ENCODE data around the gene SPATA3. TPM values are rescaled to one million over a fixed set of nuclear protein-coding genes. Genes with fewer than 3 reads are reported as not detected.
"Not testable (repeated sequence)": the region's sequence is repeated elsewhere in the genome, so short reads cannot be mapped to it uniquely, and the experiment has no call there.

Gene SPATA3
- total and polyA plus RNA-seq, 2 donors: not detected

GRCh38 chr2:230964136-230964730 is 31.7 kb upstream of the SPATA3 start:
- H3K4me1 ChIP-seq (ENCODE audit: control insufficient read depth in 2 of 2, insufficient read depth in 2 of 2, low read length in 2 of 2): no peaks in the 10 kb centered on the region

GRCh38 chr2:230967113-230967512 is 28.8 kb upstream of the SPATA3 start:
- Histone ChIP-seq H3K4me3 (ENCODE audit: low read length in 2 of 2) (no peak overlapping the region), H3K36me3 (ENCODE audit: control insufficient read depth in 2 of 2, insufficient read depth in 2 of 2, low read length in 1 of 2) (no peaks in the 10 kb centered on the region), H3K27me3 (ENCODE audit: control insufficient read depth in 2 of 2, insufficient read depth in 1 of 2, low read length in 1 of 2) (no peaks in the 10 kb centered on the region), H3K4me1 (ENCODE audit: control insufficient read depth in 2 of 2, insufficient read depth in 2 of 2, low read length in 2 of 2) (no peaks in the 10 kb centered on the region), H3K9me3 (ENCODE audit: control insufficient read depth in 2 of 2, insufficient read depth in 1 of 2, low read length in 1 of 2) (peaks cover 0 to 8% of the 10 kb centered on the region in 2 donors), H3K27ac (ENCODE audit: low read depth in 1 of 2, low read length in 1 of 2) (no peak overlapping the region)
- DNase-seq (ENCODE audit: low read depth in 6 of 9, low spot score in 9 of 9): no peak
- WGBS: 96% methylated on average over 3 of the region's 3 CpGs

More at GRCh38 chr2:230964136-230964730, 31.7 kb upstream of the SPATA3 start:
- H3K9me3 ChIP-seq (ENCODE audit: control insufficient read depth in 2 of 2, insufficient read depth in 1 of 2, low read length in 1 of 2): peaks cover 0 to 8% of the 10 kb centered on the region in 2 donors
- no peak for DNase-seq (ENCODE audit: low read depth in 6 of 9, low spot score in 9 of 9)
- H3K27me3 ChIP-seq (ENCODE audit: control insufficient read depth in 2 of 2, insufficient read depth in 1 of 2, low read length in 1 of 2): no peaks in the 10 kb centered on the region
- H3K36me3 ChIP-seq (ENCODE audit: control insufficient read depth in 2 of 2, insufficient read depth in 2 of 2, low read length in 1 of 2): no peaks in the 10 kb centered on the region
- H3K4me3 ChIP-seq (ENCODE audit: low read length in 2 of 2): no peak overlapping the region
- no peak overlapping the region for H3K27ac ChIP-seq (ENCODE audit: low read depth in 1 of 2, low read length in 1 of 2)
- 94% methylated on average over 36 of the region's 36 CpGs for WGBS

GRCh38 chr2:230968314-230968713 is 27.6 kb upstream of the SPATA3 start:
- not testable (repeated sequence) for H3K4me1 ChIP-seq (ENCODE audit: control insufficient read depth in 2 of 2, insufficient read depth in 2 of 2, low read length in 2 of 2); DNase-seq (ENCODE audit: low read depth in 6 of 9, low spot score in 9 of 9); H3K27me3 ChIP-seq (ENCODE audit: control insufficient read depth in 2 of 2, insufficient read depth in 1 of 2, low read length in 1 of 2); H3K4me3 ChIP-seq (ENCODE audit: low read length in 2 of 2); H3K9me3 ChIP-seq (ENCODE audit: control insufficient read depth in 2 of 2, insufficient read depth in 1 of 2, low read length in 1 of 2); H3K27ac ChIP-seq (ENCODE audit: low read depth in 1 of 2, low read length in 1 of 2); H3K36me3 ChIP-seq (ENCODE audit: control insufficient read depth in 2 of 2, insufficient read depth in 2 of 2, low read length in 1 of 2)
- 97% methylated on average over 6 of the region's 6 CpGs for WGBS

GRCh38 chr2:230968921-230969658 is 26.8 kb upstream of the SPATA3 start:
- Histone ChIP-seq H3K27ac (ENCODE audit: low read depth in 1 of 2, low read length in 1 of 2) (no peak overlapping the region), H3K36me3 (ENCODE audit: control insufficient read depth in 2 of 2, insufficient read depth in 2 of 2, low read length in 1 of 2) (no peaks in the 10 kb centered on the region), H3K27me3 (ENCODE audit: control insufficient read depth in 2 of 2, insufficient read depth in 1 of 2, low read length in 1 of 2) (no peaks in the 10 kb centered on the region), H3K9me3 (ENCODE audit: control insufficient read depth in 2 of 2, insufficient read depth in 1 of 2, low read length in 1 of 2) (peaks cover 0 to 5% of the 10 kb centered on the region in 2 donors), H3K4me3 (ENCODE audit: low read length in 2 of 2) (no peak overlapping the region), H3K4me1 (ENCODE audit: control insufficient read depth in 2 of 2, insufficient read depth in 2 of 2, low read length in 2 of 2) (peaks cover 0 to 5% of the 10 kb centered on the region in 2 donors)
- WGBS: 93% methylated on average over 16 of the region's 16 CpGs
- DNase-seq (ENCODE audit: low read depth in 6 of 9, low spot score in 9 of 9): no peak

- H3K4me3 ChIP-seq (ENCODE audit: low read length in 2 of 2): no peak overlapping the region
- no peaks in the 10 kb centered on the region for H3K27me3 ChIP-seq (ENCODE audit: control insufficient read depth in 2 of 2, insufficient read depth in 1 of 2, low read length in 1 of 2)
- no peaks in the 10 kb centered on the region for H3K36me3 ChIP-seq (ENCODE audit: control insufficient read depth in 2 of 2, insufficient read depth in 2 of 2, low read length in 1 of 2)
- WGBS: 92% methylated on average over 2 of the region's 2 CpGs
- H3K27ac ChIP-seq (ENCODE audit: low read depth in 1 of 2, low read length in 1 of 2): no peak overlapping the region
- no peak for DNase-seq (ENCODE audit: low read depth in 6 of 9, low spot score in 9 of 9)
- H3K4me1 ChIP-seq (ENCODE audit: control insufficient read depth in 2 of 2, insufficient read depth in 2 of 2, low read length in 2 of 2): peaks cover 3 to 11% of the 10 kb centered on the region in 2 donors
- H3K9me3 ChIP-seq (ENCODE audit: control insufficient read depth in 2 of 2, insufficient read depth in 1 of 2, low read length in 1 of 2): no peaks in the 10 kb centered on the region
Measured at GRCh38 chr2:230969659-230970015, 26.3 kb upstream of the SPATA3 start.

GRCh38 chr2:230972046-230972445 is 23.9 kb upstream of the SPATA3 start:
- H3K9me3 ChIP-seq (ENCODE audit: control insufficient read depth in 2 of 2, insufficient read depth in 1 of 2, low read length in 1 of 2): no peaks in the 10 kb centered on the region
- no peaks in the 10 kb centered on the region for H3K36me3 ChIP-seq (ENCODE audit: control insufficient read depth in 2 of 2, insufficient read depth in 2 of 2, low read length in 1 of 2)
- H3K27me3 ChIP-seq (ENCODE audit: control insufficient read depth in 2 of 2, insufficient read depth in 1 of 2, low read length in 1 of 2): no peaks in the 10 kb centered on the region
- H3K4me3 ChIP-seq (ENCODE audit: low read length in 2 of 2): no peak overlapping the region
- 89% methylated on average over 5 of the region's 5 CpGs for WGBS
- H3K27ac ChIP-seq (ENCODE audit: low read depth in 1 of 2, low read length in 1 of 2): no peak overlapping the region
- peaks cover 3 to 20% of the 10 kb centered on the region in 2 donors for H3K4me1 ChIP-seq (ENCODE audit: control insufficient read depth in 2 of 2, insufficient read depth in 2 of 2, low read length in 2 of 2)
- no peak for DNase-seq (ENCODE audit: low read depth in 6 of 9, low spot score in 9 of 9)

GRCh38 chr2:230974096-230974913 is 21.6 kb upstream of the SPATA3 start:
- Histone ChIP-seq H3K9me3 (ENCODE audit: control insufficient read depth in 2 of 2, insufficient read depth in 1 of 2, low read length in 1 of 2) (no peaks in the 10 kb centered on the region), H3K36me3 (ENCODE audit: control insufficient read depth in 2 of 2, insufficient read depth in 2 of 2, low read length in 1 of 2) (no peaks in the 10 kb centered on the region), H3K4me3 (ENCODE audit: low read length in 2 of 2) (no peak overlapping the region), H3K27me3 (ENCODE audit: control insufficient read depth in 2 of 2, insufficient read depth in 1 of 2, low read length in 1 of 2) (no peaks in the 10 kb centered on the region), H3K4me1 (ENCODE audit: control insufficient read depth in 2 of 2, insufficient read depth in 2 of 2, low read length in 2 of 2) (peaks cover 3 to 20% of the 10 kb centered on the region in 2 donors), H3K27ac (ENCODE audit: low read depth in 1 of 2, low read length in 1 of 2) (no peak overlapping the region)
- DNase-seq (ENCODE audit: low read depth in 6 of 9, low spot score in 9 of 9): peak in 2 of 9 donors; percentile 20 to 55
- 74% methylated on average over 17 of the region's 17 CpGs for WGBS

- H3K27me3 ChIP-seq (ENCODE audit: control insufficient read depth in 2 of 2, insufficient read depth in 1 of 2, low read length in 1 of 2): no peaks in the 10 kb centered on the region
- no peak overlapping the region for H3K27ac ChIP-seq (ENCODE audit: low read depth in 1 of 2, low read length in 1 of 2)
- 61% methylated on average over 11 of the region's 11 CpGs for WGBS
- H3K36me3 ChIP-seq (ENCODE audit: control insufficient read depth in 2 of 2, insufficient read depth in 2 of 2, low read length in 1 of 2): no peaks in the 10 kb centered on the region
- peaks cover 3 to 23% of the 10 kb centered on the region in 2 donors for H3K4me1 ChIP-seq (ENCODE audit: control insufficient read depth in 2 of 2, insufficient read depth in 2 of 2, low read length in 2 of 2)
- no peak overlapping the region for H3K4me3 ChIP-seq (ENCODE audit: low read length in 2 of 2)
- DNase-seq (ENCODE audit: low read depth in 6 of 9, low spot score in 9 of 9): no peak
- H3K9me3 ChIP-seq (ENCODE audit: control insufficient read depth in 2 of 2, insufficient read depth in 1 of 2, low read length in 1 of 2): no peaks in the 10 kb centered on the region
Measured at GRCh38 chr2:230975927-230976326, 20.0 kb upstream of the SPATA3 start.

GRCh38 chr2:230976671-230977171 is 19.2 kb upstream of the SPATA3 start:
- Histone ChIP-seq H3K4me3 (ENCODE audit: low read length in 2 of 2) (no peak overlapping the region), H3K9me3 (ENCODE audit: control insufficient read depth in 2 of 2, insufficient read depth in 1 of 2, low read length in 1 of 2) (no peaks in the 10 kb centered on the region), H3K27ac (ENCODE audit: low read depth in 1 of 2, low read length in 1 of 2) (no peak overlapping the region), H3K4me1 (ENCODE audit: control insufficient read depth in 2 of 2, insufficient read depth in 2 of 2, low read length in 2 of 2) (peaks cover 9 to 30% of the 10 kb centered on the region in 2 donors), H3K36me3 (ENCODE audit: control insufficient read depth in 2 of 2, insufficient read depth in 2 of 2, low read length in 1 of 2) (no peaks in the 10 kb centered on the region), H3K27me3 (ENCODE audit: control insufficient read depth in 2 of 2, insufficient read depth in 1 of 2, low read length in 1 of 2) (no peaks in the 10 kb centered on the region)
- no peak for DNase-seq (ENCODE audit: low read depth in 6 of 9, low spot score in 9 of 9)
- WGBS: 89% methylated on average over 6 of the region's 6 CpGs

All from thymus (tissue), 11 donors.